GM21717 (cell line): ENCODE measurements around the gene HHAT.

Experiments
- ATAC-seq: cut with Tn5 transposase; IDR thresholded peaks from one replicate; pipeline ENCODE4 v1.9.1; 2021; ENCODE audit warnings: mild to moderate bottlenecking, moderate library complexity; ENCODE audit not compliant: unreplicated experiment

The HHAT gene

GRCh38 chr1:210531475-210532222, 202.9 kb downstream of the HHAT start:
- ATAC-seq, result no peak

GRCh38 chr1:210532223-210532598, 203.5 kb downstream of the HHAT start:
- ATAC-seq, result no peak

GRCh38 chr1:210535761-210536160, 207.1 kb downstream of the HHAT start:
- no peak for ATAC-seq

GRCh38 chr1:210536254-210536961, 207.7 kb downstream of the HHAT start:
- ATAC-seq, result no peak

GRCh38 chr1:210540288-210540687, 211.6 kb downstream of the HHAT start:
- ATAC-seq, result no peak

GRCh38 chr1:210541680-210542358, 213.1 kb downstream of the HHAT start:
- ATAC-seq, result no peak

GRCh38 chr1:210551899-210552298, 223.2 kb downstream of the HHAT start:
- ATAC-seq, result no peak

GRCh38 chr1:210553711-210554110, 225.0 kb downstream of the HHAT start:
- ATAC-seq, result no peak

GRCh38 chr1:210554382-210554781, 225.7 kb downstream of the HHAT start:
- no peak for ATAC-seq

GRCh38 chr1:210556475-210556874, 227.8 kb downstream of the HHAT start:
- no peak for ATAC-seq

- ATAC-seq, result no peak
Observed at GRCh38 chr1:210557426-210558077, 228.8 kb downstream of the HHAT start.

- ATAC-seq, result no peak
Observed at GRCh38 chr1:210558302-210558701, 229.6 kb downstream of the HHAT start.

- ATAC-seq, result no peak
Observed at GRCh38 chr1:210565306-210565705, 236.6 kb downstream of the HHAT start.

GRCh38 chr1:210568631-210569030, 239.9 kb downstream of the HHAT start:
- ATAC-seq, result no peak

GRCh38 chr1:210570116-210570515, 241.4 kb downstream of the HHAT start:
- no peak for ATAC-seq

GRCh38 chr1:210571356-210572284, 242.9 kb downstream of the HHAT start:
- no peak for ATAC-seq

- no peak for ATAC-seq
Observed at GRCh38 chr1:210573141-210573540, 244.4 kb downstream of the HHAT start.

GRCh38 chr1:210582205-210582970, 253.7 kb downstream of the HHAT start:
- peak; percentile 65 for ATAC-seq

GRCh38 chr1:210584439-210585113, 255.9 kb downstream of the HHAT start:
- peak; percentile 81 for ATAC-seq
